ENCODE results near the gene TUBB4B.

Gene TUBB4B

DNA sequence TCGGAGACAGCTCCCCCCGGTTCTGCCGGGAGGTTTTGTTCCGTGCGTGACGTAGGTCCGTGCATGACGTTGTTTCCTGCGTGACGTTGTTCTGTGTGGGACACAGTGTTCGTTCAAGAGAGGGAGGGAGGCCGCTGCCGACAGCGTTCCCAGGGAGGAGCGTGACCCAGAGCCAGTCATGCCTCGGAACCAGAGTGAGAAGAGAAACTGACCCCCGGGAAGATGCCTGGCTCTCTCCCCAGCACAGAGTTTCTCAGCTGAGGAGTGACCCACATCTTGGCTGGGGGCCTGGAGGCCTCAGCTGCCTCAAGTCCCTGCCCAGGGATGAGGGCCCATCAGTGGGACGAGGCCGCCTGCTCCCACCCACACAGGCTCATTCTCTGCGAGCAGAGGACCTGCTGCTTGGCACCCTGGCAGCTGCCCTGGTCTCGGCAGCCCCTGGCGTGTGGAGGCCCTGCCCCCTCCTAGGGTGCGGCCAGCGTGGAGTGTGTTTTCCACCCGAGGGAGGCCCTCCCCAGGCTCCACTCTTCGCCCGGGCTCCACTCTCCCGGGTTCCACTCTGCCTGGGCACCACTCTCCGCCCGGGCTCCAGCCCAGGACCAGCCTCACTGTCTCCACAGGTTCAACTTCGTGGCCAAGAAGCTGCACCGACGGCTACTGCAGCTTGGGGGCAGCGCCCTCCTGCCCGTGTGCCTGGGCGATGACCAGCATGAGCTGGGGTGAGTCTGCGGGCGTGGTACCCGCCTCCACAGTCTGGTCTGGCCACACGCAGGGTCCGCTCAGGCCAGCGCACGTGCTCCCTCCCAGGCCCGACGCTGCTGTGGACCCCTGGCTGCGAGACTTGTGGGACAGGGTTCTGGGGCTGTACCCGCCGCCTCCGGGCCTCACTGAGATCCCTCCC, 27.7 kb upstream of the TUBB4B start:
- no peak for DNase-seq

DNA sequence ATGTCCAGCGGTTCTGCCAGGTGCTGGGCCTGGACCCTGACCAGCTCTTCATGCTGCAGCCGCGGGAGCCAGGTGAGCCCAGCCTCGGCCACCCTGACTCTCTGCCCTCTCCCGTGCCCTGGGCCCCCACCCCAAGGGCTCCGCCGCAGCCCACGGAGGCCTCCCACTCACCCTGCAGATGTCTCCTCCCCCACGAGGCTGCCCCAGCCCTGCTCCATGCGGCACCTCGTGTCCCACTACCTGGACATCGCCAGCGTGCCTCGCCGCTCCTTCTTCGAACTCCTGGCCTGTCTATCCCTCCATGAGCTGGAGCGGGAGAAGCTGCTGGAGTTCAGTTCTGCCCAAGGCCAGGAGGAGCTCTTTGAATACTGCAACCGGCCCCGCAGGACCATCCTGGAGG, 26.5 kb upstream of the TUBB4B start:
- no peak for DNase-seq

DNA sequence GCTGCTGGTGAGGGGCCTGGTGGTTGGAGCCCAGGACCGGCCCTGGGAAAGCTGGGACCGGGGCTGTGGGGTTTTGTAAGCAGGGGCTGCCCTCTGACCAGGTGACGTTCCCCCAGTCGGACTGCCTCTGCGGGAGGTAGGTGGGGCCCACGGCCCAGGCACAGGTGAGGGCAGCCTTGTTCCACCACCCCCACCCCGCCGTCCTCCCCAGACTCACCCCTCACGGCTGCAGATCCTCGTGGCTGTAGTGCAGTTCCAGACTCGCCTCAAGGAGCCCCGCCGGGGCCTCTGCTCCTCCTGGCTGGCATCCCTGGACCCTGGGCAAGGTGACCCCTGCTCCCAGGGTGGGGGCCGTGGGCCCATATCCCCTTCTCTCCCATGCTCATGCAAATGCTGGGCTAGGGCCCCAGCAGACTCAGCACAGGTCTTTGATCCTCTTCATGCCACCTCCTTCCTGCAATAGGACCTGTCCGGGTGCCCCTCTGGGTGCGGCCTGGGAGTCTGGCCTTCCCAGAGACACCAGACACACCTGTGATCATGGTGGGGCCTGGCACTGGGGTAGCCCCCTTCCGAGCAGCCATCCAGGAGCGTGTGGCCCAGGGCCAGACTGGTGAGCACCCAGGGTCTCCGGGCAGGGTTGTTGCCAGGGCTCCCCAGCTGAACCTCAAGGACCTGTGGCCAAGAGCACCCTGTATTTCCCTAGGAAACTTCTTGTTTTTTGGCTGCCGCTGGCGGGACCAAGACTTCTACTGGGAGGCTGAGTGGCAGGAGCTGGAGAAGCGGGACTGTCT, 25.7 kb upstream of the TUBB4B start:
- DNase-seq, result no peak

DNA sequence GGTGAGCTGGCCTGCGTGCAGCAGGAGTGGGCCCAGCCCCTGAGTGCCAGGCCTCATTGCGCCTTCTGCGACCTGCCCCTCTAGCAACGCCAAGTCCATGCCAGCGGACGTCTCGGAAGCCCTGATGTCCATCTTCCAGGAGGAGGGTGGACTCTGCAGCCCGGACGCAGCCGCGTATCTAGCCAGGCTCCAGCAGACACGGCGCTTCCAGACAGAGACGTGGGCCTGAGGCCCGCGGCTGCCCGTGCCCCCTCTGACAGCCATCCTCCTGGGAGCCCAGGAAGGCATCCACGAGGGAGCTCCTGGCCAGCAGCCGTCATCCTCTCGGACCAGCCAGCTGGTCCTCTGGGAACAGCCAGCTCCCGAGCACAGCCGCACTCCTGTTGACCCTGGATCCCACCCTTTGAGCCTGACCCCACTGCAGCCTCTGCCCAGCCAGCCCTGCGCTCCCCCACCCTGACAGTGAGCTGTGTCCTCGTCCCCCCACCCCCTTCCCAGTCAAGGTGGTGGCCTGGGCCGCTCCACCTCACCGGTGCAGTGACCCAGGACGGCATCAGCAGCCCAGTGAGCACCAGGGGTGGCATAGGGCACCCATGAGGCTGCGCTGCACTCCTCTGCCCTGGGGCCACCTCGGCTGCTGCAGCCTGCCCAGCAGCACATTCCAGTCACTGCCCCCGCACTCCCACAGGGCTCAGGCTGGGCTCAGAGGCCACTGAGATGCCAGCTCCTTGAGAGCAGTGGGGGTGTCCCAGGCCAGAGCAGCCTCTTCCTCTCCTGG, 24.7 kb upstream of the TUBB4B start:
- no peak for DNase-seq

- DNase-seq, result peak; percentile 9
Observed at GRCh38 chr9:137217276-137218211, 23.5 kb upstream of the TUBB4B start.

DNA sequence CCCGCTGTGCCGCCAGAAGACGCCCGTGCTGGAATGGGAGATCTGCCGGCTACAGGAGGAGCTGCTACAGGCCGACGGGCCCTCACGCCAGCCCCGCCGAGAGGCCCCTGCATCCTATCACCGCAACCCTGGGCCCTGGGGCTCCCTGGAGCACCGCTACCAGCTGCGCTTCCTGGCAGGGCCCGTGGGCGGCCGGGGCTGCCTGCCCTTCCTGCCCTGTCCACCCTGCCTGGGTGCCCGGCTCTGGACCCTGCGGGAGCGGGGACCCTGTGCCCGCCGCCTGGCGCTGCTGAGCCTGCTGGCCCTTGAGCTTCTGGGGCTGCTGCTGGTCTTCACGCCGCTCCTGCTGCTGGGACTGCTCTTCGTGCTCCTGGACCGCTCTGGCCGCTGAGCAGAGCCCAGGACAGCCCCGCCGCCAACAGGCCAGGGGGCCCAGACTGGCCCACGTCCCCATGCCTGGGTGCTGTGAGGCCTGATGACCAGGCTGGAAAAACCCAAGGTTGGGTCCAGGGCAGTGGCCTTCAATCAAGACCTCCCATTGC, 22.8 kb upstream of the TUBB4B start:
- no peak for DNase-seq

DNA sequence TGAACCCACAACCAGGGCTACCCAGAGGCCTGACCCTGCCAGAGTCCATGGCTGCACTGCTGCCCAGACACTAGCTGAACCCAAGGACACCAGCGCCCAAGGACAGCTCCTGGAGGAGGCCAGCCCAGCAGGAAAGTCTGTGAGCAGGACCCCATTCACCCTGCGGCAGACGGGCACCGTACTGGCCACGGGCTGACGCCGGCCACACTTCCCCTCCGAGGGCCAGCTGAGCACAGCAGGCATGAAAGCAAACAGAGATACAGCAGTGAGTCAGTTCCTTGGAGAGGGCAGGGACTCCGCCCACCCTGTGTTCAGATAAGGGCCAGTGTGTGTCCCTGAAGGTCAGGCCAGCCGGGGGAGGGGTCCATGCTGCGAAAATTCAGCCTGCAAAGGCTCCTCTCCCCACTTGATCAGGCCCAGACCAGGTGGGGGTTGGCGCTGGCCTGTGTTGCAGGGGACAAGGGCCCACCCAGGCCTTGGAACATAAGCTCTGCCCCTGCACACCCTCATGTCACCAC, 22.3 kb upstream of the TUBB4B start:
- DNase-seq, result no peak

DNA sequence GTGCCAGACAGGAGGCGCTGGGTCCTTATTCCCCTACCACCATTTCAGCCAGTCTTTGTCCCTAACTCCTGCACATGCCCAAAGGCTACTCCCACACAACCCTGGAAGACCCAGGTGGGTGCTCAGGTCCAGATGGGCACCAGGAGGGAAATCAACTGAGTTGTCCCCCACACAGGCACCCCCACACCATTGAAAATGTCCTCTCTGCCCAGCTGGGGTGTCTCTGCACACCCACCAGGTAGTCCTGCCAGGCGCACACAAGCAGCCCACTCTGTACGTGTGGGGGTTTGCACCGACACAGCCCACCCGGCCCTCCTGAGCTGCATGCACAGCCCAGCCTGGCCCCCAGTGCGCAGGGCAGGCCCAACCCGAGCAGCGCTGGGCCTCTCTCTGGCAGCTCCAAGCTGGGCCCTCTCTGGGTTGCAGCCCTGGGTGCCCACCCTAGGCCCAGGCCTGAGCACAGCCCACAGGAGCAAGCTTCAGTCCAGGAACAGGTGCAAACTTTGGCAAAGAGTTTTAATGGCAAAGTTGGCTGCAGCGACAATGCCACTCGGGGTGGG, 21.2 kb upstream of the TUBB4B start:
- no peak for DNase-seq

GRCh38 chr9:137220317-137221094, 20.6 kb upstream of the TUBB4B start:
- no peak for DNase-seq

DNA sequence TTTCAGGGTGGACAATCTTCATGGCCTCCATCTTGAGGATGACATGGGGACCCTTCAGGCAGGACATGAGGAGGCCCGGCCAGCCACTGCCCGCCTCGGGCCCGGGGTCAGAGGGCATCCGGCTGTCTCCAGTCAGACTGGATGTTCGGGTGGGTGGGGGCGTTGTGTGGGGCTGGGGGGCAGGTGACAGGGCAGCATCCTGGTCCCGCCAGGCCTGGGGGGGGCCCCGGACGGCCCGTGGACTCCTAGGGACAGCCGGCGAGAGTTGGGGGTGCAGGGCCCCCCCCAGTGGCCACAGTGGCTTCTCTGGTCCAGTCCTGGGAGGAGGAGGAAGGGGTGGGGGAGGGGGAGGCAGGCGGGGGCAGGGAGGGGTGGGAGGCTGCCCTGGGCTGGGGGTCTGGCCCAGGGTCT, 20.0 kb upstream of the TUBB4B start:
- no peak for DNase-seq

DNA sequence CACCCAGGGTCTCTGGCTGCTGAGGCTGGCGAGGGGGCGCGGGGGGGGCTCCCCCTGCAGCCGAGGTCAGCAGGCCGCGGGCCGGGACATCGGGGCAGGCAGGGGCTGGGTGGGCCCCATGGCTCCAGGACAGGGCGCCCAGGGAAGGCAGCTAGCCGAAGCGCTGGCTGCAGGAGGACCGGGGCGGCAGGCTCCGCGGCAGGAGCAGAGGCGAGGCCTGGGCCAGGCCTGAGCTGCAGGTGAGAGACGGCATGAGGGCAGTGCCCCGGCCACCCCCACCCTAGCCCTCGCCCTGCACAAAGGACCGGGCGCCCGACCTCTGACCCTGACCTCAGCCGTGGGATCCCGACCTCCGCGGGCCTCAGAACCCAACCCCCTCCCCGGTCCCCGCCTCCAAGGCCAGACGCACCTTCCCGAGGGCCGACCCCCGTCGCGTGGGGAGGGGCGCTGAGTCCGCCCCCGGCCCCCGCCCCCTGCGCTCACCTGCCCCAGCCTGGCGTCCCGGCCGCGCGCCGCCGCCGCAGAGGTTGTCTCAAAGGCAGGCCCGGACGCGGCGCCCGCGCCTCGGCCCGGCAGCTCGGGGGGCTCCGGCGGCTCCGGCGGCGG, 19.5 kb upstream of the TUBB4B start:
- DNase-seq, result no peak

DNA sequence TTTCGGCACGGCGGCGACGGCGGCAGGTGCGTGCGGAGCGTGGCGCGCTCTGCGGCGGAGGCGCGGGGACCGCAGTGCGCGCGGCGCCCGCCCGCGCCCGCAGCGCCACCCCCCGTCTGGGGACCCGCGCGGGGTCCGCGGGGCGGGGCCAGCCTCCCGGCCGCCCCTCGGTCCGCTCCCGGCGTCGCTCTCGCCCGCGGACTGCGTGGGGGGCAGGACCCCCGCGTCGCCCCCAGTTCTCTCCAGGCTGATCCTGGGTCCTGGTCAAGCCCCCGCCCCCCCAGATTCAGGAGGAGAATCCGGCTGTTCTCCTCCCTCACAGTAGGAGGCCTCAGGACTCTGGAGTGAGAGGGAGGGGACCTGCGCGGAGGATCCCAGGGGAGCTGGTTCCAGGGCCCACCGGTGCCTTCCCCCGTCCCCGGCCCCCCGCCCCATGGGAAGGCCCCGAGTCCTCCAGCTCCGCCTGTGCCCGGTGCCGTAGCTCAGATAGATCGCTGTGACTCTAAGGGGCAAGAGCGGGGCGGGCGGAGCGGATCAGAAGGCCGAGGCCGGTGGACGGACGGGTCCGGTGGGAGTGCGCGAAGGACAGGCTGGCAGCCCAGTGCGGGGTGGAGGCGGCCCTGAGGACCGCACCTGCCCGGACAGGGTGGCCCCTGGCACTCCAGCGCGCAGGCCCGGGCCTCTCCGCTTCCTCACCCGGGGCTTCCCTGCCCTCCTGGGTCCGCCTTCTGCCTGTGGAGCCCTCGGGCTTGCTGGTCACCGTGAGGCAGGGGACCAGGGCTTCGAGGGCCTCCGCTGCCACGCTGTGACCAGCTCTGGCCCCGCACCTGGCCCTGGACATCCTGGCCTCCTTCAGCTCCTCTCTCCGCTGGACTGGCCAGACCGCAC, 18.7 kb upstream of the TUBB4B start, which contains the start of gene RNF208:
Gene RNF208, minus strand, starts transcription at position 51 of the 888 bp plus-strand sequence. CDS start 1,028 bp downstream, outside the sequence.
- no peak for DNase-seq

GRCh38 chr9:137223078-137223970, 17.8 kb upstream of the TUBB4B start:
- DNase-seq, result peak; percentile 87

DNA sequence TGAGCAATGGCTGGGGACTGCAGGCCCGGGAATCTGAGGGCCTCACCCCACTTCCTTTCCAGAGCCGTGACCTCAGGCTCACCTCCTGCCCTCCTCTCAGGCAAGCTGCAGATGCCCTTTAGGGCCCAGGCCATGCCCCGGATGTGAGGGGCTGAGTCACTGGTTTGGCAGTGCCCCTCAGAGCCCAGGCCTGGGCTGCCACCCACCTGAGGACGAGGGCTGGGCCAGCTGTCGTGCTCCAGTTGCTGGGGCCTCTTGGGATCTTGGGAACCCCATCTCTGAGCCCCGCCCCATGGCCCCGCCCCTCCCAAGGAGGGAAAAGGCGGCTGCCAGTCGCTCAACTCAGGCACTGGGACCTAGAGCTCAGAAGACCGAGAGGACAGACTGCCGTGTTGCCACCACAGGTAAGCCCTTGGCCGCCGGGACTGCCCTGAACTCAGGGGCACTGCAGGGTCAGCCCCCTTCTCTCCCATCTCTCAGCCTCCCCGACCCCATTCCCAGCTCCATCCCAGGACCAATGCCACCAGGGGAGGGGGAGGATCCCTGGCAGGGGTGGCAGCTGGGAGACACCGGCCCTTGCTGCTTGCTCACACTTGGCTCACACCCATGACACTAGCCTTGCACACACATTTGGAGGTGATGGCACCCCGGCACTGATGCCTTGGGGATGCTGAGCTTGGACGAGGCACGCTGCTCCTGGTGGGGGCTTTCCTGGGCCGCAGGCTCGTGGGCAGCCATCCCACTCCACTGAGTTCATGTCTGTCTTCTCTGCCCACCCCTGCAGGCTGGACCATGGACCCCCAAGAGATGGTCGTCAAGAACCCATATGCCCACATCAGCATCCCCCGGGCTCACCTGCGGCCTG, 16.0 kb upstream of the TUBB4B start, which contains the start of gene CYSRT1:
Gene CYSRT1, plus strand, starts transcription at position 345 of the 865 bp plus-strand sequence. Its CDS starts 448 bp downstream, at position 793.
- DNase-seq, result no peak

GRCh38 chr9:137225699-137226331, 15.3 kb upstream of the TUBB4B start:
- DNase-seq, result no peak
